ACC112 (cell line): ENCODE measurements around the gene SMOC1.
A peak's percentile ranks its signal among the peaks of the same experiment; 100 is the strongest.
"Not testable (repeated sequence)": the region's sequence is repeated elsewhere in the genome, so short reads cannot be mapped to it uniquely, and the experiment has no call there.

Experiments
- H2AFZ ChIP-seq: fragments of 200-600 bp; sonication (generic); one replicate; pipeline ENCODE4 v1.6.0; 2017; ENCODE audit warnings: antibody characterized with exemption, low read length; ENCODE audit not compliant: unreplicated experiment
- H3K27ac ChIP-seq: fragments of 200-600 bp; sonication (generic); 2 replicates; pipeline ENCODE4 v1.5.1; 2014; ENCODE audit warnings: low read depth, mild to moderate bottlenecking, antibody characterized with exemption, low read length, moderate library complexity
- H3K27me3 ChIP-seq: fragments of 200-600 bp; sonication (generic); 2 replicates; pipeline ENCODE4 v1.6.1; 2014; ENCODE audit warnings: mild to moderate bottlenecking, antibody characterized with exemption, low read length, moderate library complexity, mixed read lengths; ENCODE audit not compliant: insufficient read depth
- H3K36me3 ChIP-seq: fragments of 200-600 bp; sonication (generic); 2 replicates; pipeline ENCODE4 v1.6.1; 2016; ENCODE audit warnings: mild to moderate bottlenecking, antibody characterized with exemption, low read length, moderate library complexity, mixed read lengths; ENCODE audit not compliant: insufficient read depth
- H3K4me1 ChIP-seq: fragments of 200-600 bp; sonication (generic); one replicate; pipeline ENCODE4 v1.6.1; 2016; ENCODE audit warnings: low read length, mixed read lengths; ENCODE audit not compliant: insufficient read depth, unreplicated experiment, control insufficient read depth
- H3K4me3 ChIP-seq: fragments of 200-600 bp; sonication (generic); 2 replicates; pipeline ENCODE4 v1.5.1; 2014; ENCODE audit warnings: mild to moderate bottlenecking, low read depth, low read length
- H3K79me2 ChIP-seq: fragments of 200-600 bp; sonication (generic); one replicate; pipeline ENCODE4 v1.6.0; 2016; ENCODE audit warnings: low read length; ENCODE audit not compliant: control insufficient read depth, unreplicated experiment, insufficient read depth

Gene SMOC1

DNA sequence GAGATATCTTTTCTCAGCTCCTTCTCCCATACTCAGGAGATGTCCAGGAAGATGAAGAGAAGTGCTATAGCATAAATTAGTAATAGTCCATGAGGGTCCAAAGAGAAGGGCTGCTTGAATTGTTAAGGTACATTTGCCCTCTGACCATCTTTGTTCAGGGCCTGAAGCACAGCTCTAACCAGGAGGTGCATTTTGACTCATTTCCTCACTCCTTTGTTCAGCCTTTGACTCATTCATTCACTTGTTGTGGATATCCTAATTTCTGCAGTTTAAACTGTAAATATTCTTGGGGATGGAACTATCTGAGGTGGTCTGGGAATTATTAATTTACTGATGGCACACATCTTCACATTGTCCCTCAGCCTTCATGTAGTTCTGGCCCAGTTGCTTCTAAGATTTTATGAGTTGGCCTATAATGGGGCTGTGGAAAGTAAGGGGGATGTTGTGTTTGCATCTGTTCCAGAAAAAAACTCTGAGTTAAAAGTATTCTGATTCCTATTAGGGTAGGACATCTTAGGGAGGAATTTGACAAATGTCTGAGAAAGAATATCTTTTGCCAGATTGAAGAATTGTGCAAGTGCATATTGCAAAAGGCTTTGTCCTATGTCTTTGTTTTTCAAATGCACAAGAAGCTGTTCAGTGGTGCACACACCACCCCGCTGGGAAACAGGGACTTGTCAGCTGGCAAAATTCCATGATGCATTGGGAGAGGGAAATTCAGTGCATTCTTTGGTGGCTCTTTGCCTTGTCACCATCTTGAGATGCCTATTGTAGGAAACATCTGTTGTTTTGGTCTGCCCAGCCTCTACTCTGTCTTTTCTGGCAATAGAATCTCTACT, 22.1 kb downstream of the SMOC1 start:
- no peaks in the 10 kb centered on the region for H3K4me1 ChIP-seq
- no peaks in the 10 kb centered on the region for H3K27me3 ChIP-seq
- no peak overlapping the region for H2AFZ ChIP-seq
- H3K27ac ChIP-seq: peak overlapping the region; percentile 35
- no peaks in the 10 kb centered on the region for H3K79me2 ChIP-seq
- no peaks in the 10 kb centered on the region for H3K36me3 ChIP-seq
- H3K4me3 ChIP-seq: no peak overlapping the region

DNA sequence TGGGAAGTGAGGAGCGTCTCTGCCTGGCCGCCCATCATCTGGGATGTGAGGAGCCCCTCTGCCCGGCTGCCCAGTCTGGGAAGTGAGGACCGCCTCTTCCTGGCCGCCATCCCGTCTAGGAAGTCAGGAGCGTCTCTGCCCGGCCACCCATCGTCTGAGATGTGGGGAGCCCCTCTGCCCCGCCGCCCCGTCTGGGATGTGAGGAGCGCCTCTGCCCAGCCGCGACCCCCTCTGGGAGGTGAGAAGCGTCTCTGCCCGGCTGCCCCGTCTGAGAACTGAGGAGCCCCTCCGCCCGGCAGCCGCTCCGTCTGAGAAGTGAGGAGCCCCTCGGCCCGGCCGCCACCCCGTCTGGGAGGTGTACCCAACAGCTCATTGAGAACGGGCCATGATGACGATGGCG, 23.8 kb downstream of the SMOC1 start:
- not testable (repeated sequence) for H3K27ac ChIP-seq, H3K4me3 ChIP-seq, H3K36me3 ChIP-seq, H3K79me2 ChIP-seq, H2AFZ ChIP-seq, H3K4me1 ChIP-seq, H3K27me3 ChIP-seq

DNA sequence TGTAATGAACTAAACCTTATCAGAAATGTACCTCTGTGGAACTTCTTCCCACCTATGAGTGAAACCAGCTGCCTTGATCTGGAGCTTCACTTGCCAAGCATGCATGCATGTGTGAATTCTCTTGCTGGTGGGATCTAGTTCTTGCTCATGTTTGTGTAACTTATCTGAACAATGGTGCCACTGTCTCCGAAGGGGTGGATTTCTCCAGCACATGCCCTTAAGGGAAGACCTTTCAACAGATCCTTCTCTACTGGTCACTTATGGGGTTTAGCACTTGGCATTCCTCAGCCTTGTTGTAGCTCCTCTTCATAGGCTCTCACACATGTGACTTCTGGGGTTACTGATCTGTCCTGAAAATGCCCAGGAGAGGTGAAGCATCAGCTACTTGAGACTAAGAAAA, 25.0 kb downstream of the SMOC1 start:
- Histone ChIP-seq H3K27ac (no peak overlapping the region), H3K79me2 (no peaks in the 10 kb centered on the region), H3K36me3 (no peaks in the 10 kb centered on the region)

DNA sequence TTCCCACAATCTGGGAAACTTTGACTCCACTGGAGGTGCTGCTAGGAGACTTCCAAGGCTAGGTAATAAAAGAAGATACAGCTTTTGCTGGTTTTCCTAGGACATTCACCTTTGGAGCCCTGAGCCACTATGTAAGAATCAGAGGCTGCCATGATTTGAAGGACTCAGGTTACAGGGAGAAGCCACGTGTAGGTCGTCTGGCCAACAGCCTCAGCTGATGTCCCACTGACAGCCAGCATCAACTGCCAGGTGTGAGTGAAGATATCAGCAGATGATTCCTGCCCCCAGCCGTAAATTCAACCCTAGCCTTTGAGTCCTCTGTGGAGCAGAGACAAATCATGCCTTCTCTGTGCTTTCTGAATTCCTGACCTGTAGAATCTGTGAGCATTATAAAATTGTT, 27.0 kb downstream of the SMOC1 start:
- Histone ChIP-seq H3K4me3 (no peak overlapping the region), H3K27me3 (peaks cover 12% of the 10 kb centered on the region), H3K4me1 (no peaks in the 10 kb centered on the region), H3K36me3 (no peaks in the 10 kb centered on the region), H3K79me2 (no peaks in the 10 kb centered on the region), H3K27ac (no peak overlapping the region), H2AFZ (no peak overlapping the region)

More for the DNA sequence above, 25.0 kb downstream of the SMOC1 start:
- no peaks in the 10 kb centered on the region for H3K4me1 ChIP-seq
- H3K27me3 ChIP-seq: peaks cover 2% of the 10 kb centered on the region; the same call in 1 of the 2 replicates
- H3K4me3 ChIP-seq: no peak overlapping the region
- no peak overlapping the region for H2AFZ ChIP-seq

DNA sequence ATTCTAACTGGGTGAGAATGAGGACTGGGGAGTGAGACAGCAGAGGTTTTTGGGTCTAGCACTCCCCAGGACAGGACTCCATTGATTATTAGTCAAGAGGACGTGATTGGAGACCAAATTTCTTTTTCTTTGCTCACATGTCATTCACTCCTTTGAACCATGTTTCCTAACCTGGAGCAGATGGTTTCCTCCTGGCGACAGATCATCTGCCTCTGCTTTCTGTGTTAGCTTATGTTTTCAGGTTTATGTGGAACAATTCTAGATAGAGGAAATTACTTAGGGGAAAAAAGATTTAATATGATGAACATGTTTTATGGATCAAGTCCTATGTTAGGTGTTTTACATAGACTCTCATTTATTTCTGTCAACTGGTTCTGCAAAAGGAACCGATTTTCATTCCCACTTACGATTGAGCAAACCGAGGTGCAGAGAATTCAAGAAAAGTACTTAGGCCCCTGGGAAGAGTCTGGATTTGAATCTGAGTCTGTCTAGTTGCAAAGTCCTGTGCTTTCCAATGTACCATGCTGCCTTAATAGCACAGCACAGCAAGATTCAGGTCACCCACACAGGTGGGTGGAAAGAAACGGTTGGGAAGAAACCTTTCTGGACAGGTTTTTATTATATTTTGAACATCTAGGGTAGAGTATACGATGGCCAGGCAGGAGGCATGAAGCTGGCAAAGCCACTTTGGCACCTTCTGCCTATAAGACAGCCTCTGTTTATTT, 30.8 kb downstream of the SMOC1 start:
- no peaks in the 10 kb centered on the region for H3K4me1 ChIP-seq

DNA sequence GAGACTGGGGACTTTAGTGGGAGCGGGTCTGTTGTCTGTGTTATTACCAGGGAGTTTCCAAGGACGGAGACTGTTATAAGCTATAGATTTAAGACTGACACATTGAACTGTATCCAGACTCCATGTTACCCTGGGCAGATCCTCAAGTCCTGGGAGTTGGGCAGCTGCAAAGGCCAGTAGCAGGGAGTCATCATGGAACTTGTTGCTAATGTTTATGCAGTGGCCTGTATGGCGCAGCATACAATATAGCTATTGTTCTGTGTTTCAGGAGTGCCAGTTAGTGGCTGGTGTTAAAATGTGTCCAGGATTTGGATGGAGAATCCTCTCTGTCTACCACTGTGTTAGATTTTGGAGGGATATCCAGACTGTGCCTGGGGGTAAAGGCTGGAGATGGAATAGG, 31.7 kb downstream of the SMOC1 start:
- no peak overlapping the region for H2AFZ ChIP-seq
- H3K79me2 ChIP-seq: no peaks in the 10 kb centered on the region
- H3K27me3 ChIP-seq: peaks cover 15% of the 10 kb centered on the region
- H3K27ac ChIP-seq: no peak overlapping the region
- no peaks in the 10 kb centered on the region for H3K36me3 ChIP-seq
- no peaks in the 10 kb centered on the region for H3K4me1 ChIP-seq
- no peak overlapping the region for H3K4me3 ChIP-seq

More for the DNA sequence above, 30.8 kb downstream of the SMOC1 start:
- no peak overlapping the region for H3K4me3 ChIP-seq
- peaks cover 15% of the 10 kb centered on the region for H3K27me3 ChIP-seq
- H3K36me3 ChIP-seq: no peaks in the 10 kb centered on the region
- H2AFZ ChIP-seq: no peak overlapping the region
- H3K27ac ChIP-seq: no peak overlapping the region
- H3K79me2 ChIP-seq: no peaks in the 10 kb centered on the region

DNA sequence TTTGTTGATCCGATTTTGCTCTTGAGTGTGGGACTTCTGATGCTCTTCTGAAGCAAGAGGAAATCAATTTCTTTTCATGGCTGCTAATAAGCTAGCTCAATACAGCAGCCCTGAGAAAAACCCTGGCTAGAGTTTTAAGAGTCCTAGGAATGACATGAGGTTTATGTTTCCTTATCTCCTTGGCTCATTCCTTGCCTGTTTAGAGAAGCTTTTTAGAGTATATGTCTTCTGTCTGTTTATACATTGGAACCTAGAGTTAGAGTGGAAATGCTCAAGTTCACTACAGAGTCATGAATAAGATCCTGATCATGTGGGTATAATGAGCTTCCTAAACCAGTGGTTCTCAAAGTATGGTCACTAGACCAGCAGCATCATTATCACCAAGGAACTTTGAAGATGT, 34.5 kb downstream of the SMOC1 start:
- Histone ChIP-seq H3K79me2 (no peaks in the 10 kb centered on the region), H3K36me3 (no peaks in the 10 kb centered on the region), H3K4me3 (no peak overlapping the region), H3K27me3 (peaks cover 15% of the 10 kb centered on the region), H3K4me1 (no peaks in the 10 kb centered on the region), H2AFZ (no peak overlapping the region), H3K27ac (no peak overlapping the region)

DNA sequence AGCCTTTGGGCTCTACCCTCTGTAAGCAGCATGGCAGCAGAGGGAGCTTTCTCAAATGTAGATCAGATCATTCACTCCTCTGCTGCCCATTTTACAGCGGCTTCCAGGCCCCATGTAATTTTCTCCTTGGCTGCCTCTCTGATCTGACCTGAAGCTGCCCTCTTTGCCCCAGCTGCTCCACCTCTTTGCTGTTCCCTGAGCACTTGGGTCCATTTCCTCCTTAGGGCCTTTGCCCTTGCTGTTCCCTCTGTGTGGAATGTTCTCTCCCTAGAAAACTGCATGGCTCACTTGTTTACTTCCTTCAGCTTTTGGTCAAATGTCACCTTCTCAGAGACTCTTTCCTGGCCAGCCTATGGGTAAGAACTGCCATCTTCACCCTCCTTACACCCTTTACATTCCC, 37.2 kb downstream of the SMOC1 start:
- Histone ChIP-seq H3K27ac (no peak overlapping the region), H3K4me1 (no peaks in the 10 kb centered on the region), H3K27me3 (peaks cover 3% of the 10 kb centered on the region; the same call in 1 of the 2 replicates), H3K4me3 (no peak overlapping the region), H3K79me2 (no peaks in the 10 kb centered on the region), H2AFZ (no peak overlapping the region), H3K36me3 (no peaks in the 10 kb centered on the region)

DNA sequence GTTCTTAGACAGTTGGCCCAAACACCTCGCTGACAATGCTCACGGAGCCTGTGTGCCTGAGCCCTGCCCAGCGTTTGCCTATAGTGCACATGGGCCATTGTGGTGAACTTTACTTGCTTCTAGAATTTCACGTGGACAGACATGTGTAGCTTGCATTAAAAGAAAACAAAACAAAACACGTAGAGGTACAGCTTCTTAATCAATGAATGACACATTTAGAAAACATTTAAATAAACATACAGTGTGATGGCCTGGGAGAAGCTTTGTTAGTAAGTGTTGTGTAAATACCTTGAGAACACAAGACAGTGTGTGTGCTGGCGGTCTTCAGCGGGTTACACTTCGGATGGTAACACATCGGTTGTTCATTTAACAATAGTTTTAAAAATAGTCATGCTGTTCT, 38.1 kb downstream of the SMOC1 start:
- Histone ChIP-seq H3K4me3 (no peak overlapping the region), H3K79me2 (no peaks in the 10 kb centered on the region), H2AFZ (no peak overlapping the region), H3K4me1 (no peaks in the 10 kb centered on the region), H3K27ac (no peak overlapping the region), H3K27me3 (peaks cover 3% of the 10 kb centered on the region; the same call in 1 of the 2 replicates), H3K36me3 (no peaks in the 10 kb centered on the region)

DNA sequence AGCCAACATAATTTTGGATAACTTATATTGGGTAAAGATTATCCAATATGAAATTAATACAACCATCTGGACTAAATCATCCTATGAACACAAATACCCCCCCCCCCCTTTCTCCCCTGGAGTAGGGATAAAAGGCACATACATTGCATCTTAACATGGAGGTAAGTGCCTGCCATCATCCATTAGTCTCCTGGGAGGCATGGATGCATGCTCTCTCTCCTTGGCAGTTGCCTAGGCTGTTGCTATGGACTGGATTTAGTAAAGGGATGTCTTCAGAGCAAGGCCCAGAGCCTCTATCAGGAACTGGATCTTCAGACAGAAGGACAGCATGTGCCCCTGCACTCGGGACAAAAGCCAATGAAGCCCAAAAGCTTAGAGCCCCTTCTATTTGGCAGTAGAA, 40.6 kb downstream of the SMOC1 start:
- Histone ChIP-seq H3K79me2 (no peaks in the 10 kb centered on the region), H2AFZ (no peak overlapping the region), H3K36me3 (no peaks in the 10 kb centered on the region), H3K27me3 (no peaks in the 10 kb centered on the region; the same call in 1 of the 2 replicates), H3K4me1 (no peaks in the 10 kb centered on the region), H3K27ac (no peak overlapping the region), H3K4me3 (no peak overlapping the region)

DNA sequence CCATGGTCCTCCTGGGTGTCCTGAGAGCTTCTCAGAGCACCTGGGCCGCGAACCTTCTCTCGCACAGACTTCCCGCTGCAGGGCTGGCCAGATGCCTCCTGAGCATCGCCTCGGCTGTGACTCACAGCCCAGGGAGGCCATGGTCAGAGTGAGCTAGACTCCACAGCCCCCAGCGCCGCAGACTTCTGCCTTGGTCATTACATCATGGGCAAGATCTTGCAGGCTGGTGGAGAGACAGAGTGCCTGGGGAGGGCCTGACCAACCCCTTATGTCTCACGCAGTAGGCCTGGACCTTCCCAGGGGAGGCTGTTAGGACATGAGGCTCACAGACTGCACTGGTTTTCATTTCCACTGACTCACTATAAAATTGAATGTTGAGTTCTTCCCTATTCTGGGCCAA, 41.8 kb downstream of the SMOC1 start:
- H3K79me2 ChIP-seq: no peaks in the 10 kb centered on the region

More for the DNA sequence above, 41.8 kb downstream of the SMOC1 start:
- Histone ChIP-seq H2AFZ (no peak overlapping the region), H3K27ac (no peak overlapping the region), H3K4me3 (no peak overlapping the region), H3K4me1 (no peaks in the 10 kb centered on the region), H3K27me3 (no peaks in the 10 kb centered on the region; the same call in 1 of the 2 replicates), H3K36me3 (no peaks in the 10 kb centered on the region)
